ENCODE results near the gene THAP4. TPM values are rescaled to one million over a fixed set of nuclear protein-coding genes. Genes with fewer than 3 reads are reported as not detected.

The THAP4 gene
- total RNA-seq, 2 experiments from 2014 or later = 27.5 to 31.4 TPM

DNA sequence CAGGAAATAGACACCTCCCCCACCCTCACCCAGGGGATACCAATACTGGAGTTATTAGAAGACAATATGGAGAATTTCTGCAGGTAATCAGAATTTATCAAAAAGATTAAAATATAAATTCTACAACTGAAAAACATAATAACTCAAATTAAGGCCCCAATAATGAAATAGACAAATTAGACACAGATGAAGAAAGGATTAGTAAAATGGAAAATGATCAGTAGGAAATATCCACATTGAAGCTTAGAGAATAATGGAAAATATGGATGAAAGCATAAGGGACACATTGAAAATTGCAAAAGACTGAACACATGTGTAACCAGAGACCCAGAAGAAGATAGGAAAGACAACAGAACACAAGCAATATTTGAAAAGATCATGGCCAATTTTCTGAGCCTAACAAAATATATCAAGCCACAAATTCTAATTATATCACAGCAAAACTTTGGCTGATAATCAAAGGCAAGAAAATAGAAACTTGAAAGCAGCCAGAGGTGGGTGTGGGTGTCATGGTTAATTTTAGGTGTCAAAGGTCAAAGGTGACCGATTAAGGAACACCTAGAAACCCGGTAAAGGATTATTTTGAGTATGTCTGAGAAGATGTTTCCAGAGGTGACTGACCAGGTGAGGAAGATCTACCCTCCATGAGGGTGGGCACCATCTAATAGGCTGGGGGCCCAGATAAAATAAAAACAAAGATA lies 50.2 kb downstream of the THAP4 start:
- no peaks in the 10 kb centered on the region for H3K27me3 ChIP-seq (ENCODE audit: control insufficient read depth in 1 of 2, insufficient read depth in 2 of 2, low read length in 2 of 2)
- DNase-seq (no peak), ATAC-seq (ENCODE audit: poor library complexity) (no peak)
- Mint-ChIP-seq H3K4me3 (no peak overlapping the region), H3K36me3 (ENCODE audit: low read depth) (peaks cover 40% of the 10 kb centered on the region), H3K27ac (no peak overlapping the region), H3K27me3 (no peaks in the 10 kb centered on the region), H3K9me3 (peaks cover 6% of the 10 kb centered on the region), H3K4me1 (ENCODE audit: low read depth) (no peaks in the 10 kb centered on the region)
- no peaks in the 10 kb centered on the region for H3K4me1 ChIP-seq (ENCODE audit: insufficient read depth, low read length)
- no peak for TF ChIP-seq CTCF (IDR thresholded peaks at IDR 0.05)
- peaks cover 36% of the 10 kb centered on the region for H3K36me3 ChIP-seq (ENCODE audit: insufficient read depth, low read length)
- H3K9me3 ChIP-seq (ENCODE audit: control insufficient read depth in 1 of 2, insufficient read depth in 1 of 2, low read length in 2 of 2) = peaks cover 21 to 24% of the 10 kb centered on the region in 2 experiments
- ChIA-PET CTCF (no interaction called here), POLR2A (no interaction called here)
- H3K27ac ChIP-seq (ENCODE audit: low read depth in 1 of 2, low read length in 2 of 2) = no peak overlapping the region
- no peak overlapping the region for H3K4me3 ChIP-seq (ENCODE audit: low read length)
- intact Hi-C loops (cut with DNase I, micrococcal nuclease) = no loop called here

- peaks cover 6% of the 10 kb centered on the region for H3K9me3 Mint-ChIP-seq
- H3K27ac Mint-ChIP-seq = no peak overlapping the region
- H3K27ac ChIP-seq (ENCODE audit: low read depth in 1 of 2, low read length in 2 of 2) = no peak overlapping the region
- DNase-seq = no peak
- peaks cover 21 to 30% of the 10 kb centered on the region in 2 experiments for H3K9me3 ChIP-seq (ENCODE audit: control insufficient read depth in 1 of 2, insufficient read depth in 1 of 2, low read length in 2 of 2)
- intact Hi-C loops (cut with DNase I, micrococcal nuclease) = no loop called here
- CTCF ChIA-PET = no interaction called here
- H3K4me1 Mint-ChIP-seq (ENCODE audit: low read depth) = no peaks in the 10 kb centered on the region
- no peaks in the 10 kb centered on the region for H3K27me3 Mint-ChIP-seq
- H3K36me3 Mint-ChIP-seq (ENCODE audit: low read depth) = peaks cover 46% of the 10 kb centered on the region
- no peaks in the 10 kb centered on the region for H3K27me3 ChIP-seq (ENCODE audit: control insufficient read depth in 1 of 2, insufficient read depth in 2 of 2, low read length in 2 of 2)
- no peaks in the 10 kb centered on the region for H3K4me1 ChIP-seq (ENCODE audit: insufficient read depth, low read length)
- H3K36me3 ChIP-seq (ENCODE audit: insufficient read depth, low read length) = peaks cover 38% of the 10 kb centered on the region
- POLR2A ChIA-PET = no interaction called here
- no peak for ATAC-seq (ENCODE audit: poor library complexity)
- no peak overlapping the region for H3K4me3 ChIP-seq (ENCODE audit: low read length)
- no peak for TF ChIP-seq CTCF (IDR thresholded peaks at IDR 0.05)
- no peak overlapping the region for H3K4me3 Mint-ChIP-seq
Measured at GRCh38 chr2:241584436-241584835, 52.5 kb downstream of the THAP4 start.

DNA sequence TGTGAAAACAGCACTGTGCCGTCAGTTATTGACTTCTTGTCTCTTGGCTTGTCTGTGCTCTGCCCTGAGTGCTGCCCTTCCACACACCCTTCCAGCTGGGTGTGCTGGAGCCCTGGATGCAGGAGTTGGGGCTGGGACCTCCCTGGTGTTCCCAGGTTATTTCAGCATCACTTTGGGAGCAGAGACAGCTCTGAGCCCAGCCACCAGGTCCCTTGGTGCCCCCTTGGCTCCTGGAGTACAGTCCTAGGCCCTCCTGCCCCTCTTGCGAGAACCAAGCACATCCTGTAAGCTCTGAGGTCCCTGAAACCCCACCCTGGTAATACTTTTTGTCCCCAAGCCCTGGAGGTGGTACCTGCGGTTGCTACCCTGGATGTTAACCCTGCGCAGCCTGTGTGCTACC lies 54.2 kb downstream of the THAP4 start:
- no peak for TF ChIP-seq CTCF (IDR thresholded peaks at IDR 0.05)
- Mint-ChIP-seq H3K27ac (no peak overlapping the region), H3K4me1 (ENCODE audit: low read depth) (no peaks in the 10 kb centered on the region), H3K27me3 (no peaks in the 10 kb centered on the region), H3K9me3 (peaks cover 6% of the 10 kb centered on the region), H3K4me3 (no peak overlapping the region), H3K36me3 (ENCODE audit: low read depth) (peaks cover 54% of the 10 kb centered on the region)
- Histone ChIP-seq H3K36me3 (ENCODE audit: insufficient read depth, low read length) (peaks cover 38% of the 10 kb centered on the region), H3K4me3 (ENCODE audit: low read length) (no peak overlapping the region), H3K27ac (ENCODE audit: low read depth in 1 of 2, low read length in 2 of 2) (no peak overlapping the region), H3K4me1 (ENCODE audit: insufficient read depth, low read length) (no peaks in the 10 kb centered on the region), H3K27me3 (ENCODE audit: control insufficient read depth in 1 of 2, insufficient read depth in 2 of 2, low read length in 2 of 2) (no peaks in the 10 kb centered on the region), H3K9me3 (ENCODE audit: control insufficient read depth in 1 of 2, insufficient read depth in 1 of 2, low read length in 2 of 2) (peaks cover 17 to 25% of the 10 kb centered on the region in 2 experiments)
- CTCF ChIA-PET = no interaction called here
- no peak for ATAC-seq (ENCODE audit: poor library complexity)
- POLR2A ChIA-PET = no interaction called here
- DNase-seq = no peak
- intact Hi-C loops (cut with DNase I, micrococcal nuclease) = no loop called here

Measured in CD4-positive, alpha-beta T cell (primary cell).